ENCODE measurements around the gene FRMD4A.

Gene FRMD4A

GRCh38 chr10:13628661-13629060, 702.1 kb downstream of the FRMD4A start:
- DNase-seq: no peak

DNA sequence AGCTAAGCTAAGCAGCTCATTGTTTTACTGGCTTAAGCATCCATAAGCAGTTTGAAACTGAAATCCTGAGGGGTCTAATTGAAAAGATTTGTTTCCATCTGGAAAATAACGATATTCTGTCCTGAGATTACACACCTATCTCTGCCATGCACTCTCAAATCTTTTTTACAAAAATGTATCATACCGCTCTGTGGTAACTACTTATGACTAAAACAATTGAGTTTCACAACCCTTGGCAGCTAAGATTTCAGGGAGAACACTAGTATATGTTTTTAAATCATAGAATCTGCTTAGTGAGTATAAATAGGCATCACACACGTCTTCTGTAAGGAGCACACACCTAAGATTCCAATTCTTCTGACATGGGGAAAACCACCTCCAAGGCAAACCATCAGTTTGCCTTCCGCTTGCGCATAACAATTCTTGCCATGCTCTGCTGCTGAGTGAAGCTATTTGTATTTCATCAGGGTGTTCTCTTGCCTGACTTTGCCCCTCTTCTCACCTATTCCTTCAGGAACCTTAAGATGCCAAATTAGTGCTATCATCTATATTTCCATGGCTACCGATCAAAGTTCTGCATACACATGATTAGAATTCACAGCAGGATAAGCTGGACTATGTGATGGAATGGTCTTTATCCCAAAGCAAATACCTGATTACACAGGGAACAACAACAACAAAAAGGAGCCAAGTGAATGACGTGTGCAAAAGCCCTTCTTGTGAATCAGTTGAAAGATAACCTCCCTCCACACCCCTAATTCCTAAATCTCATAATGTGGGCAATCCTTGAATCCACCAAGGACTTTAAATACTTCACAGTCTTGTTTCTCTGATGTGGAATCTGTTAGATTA, 703.0 kb downstream of the FRMD4A start:
- DNase-seq: no peak

- no peak for DNase-seq
Observed at GRCh38 chr10:13624630-13625029, 706.1 kb downstream of the FRMD4A start.

DNA sequence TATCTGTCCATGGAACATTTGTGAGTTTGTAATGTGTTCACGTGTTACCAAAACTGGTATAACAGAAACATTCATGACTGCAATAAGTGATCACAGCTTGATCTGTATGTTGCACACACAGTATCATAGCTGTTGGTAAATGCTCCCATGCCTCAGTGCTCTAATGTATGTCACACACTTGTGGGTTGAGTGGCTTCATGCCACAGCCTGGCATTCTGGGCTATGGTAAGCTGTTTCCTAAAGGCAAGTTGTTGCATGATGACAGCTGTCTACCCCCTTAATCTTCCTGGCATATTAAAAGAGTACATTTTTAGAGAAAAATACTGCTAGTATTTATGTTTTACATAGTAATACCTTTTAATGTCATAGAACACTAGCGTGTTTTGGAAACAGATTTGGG, 708.8 kb downstream of the FRMD4A start:
- no peak for DNase-seq

DNA sequence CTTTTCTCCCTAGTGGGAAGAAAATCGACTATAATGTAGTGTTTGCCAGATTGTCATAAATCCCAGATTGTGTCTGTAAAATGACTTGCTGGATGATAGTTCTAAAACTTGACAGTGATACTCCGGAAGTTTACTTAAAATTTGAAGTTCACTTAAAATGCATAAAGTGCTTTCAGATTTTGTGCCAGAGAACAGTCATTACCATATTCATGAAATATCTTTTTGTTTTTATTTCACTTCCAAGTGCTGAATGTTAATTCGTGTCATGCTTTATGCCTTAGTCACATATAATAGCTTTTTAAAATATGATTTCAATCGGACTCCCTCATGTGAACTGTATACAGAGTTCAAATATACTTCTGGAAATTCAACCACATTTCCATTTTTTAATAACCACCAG, 713.6 kb downstream of the FRMD4A start:
- DNase-seq: no peak

- no peak for DNase-seq
Observed at GRCh38 chr10:13615650-13616300, 714.9 kb downstream of the FRMD4A start.

DNA sequence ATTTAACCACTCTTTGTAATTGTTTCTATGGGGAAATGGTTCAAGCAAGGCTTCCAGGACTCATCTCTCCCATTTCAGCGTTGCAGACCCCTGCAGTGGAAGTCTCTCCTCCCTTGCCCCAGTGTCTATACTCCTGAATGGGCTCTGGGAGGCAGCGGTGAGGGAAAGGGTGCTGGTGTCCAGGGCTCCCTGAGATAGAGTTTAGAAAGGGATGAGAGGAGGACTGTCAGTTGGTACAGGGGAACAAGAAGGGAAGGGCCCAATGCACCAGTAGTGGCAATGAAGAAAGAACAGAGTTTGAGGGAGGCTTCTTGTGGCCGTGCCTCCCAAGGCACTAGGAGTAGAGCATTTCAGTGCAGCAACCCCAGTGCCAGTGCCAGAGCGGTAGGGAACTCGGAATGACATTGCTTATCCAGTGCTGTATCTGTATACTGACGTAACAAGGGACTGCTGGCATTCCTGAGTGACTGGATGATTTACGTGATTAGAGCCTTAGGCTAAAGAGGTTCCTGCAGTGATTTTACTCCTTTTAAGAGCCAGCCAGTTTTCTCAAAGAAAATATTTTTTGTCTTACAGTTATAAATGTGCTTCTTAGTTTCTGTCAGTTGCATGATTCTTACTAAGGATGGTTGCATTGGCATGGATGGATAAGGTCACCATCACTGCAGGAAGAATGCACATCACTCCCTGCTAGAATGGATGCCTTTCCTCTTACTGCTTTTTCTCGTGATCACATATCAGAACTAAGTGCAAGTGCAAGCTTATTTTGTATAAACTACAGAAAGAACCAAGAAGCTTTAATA, 716.0 kb downstream of the FRMD4A start:
- peak; percentile 54 for DNase-seq

GRCh38 chr10:13613519-13613918, 717.2 kb downstream of the FRMD4A start:
- peak; percentile 75 for DNase-seq

- no peak for DNase-seq
Observed at GRCh38 chr10:13612654-13613373, 717.9 kb downstream of the FRMD4A start.

DNA sequence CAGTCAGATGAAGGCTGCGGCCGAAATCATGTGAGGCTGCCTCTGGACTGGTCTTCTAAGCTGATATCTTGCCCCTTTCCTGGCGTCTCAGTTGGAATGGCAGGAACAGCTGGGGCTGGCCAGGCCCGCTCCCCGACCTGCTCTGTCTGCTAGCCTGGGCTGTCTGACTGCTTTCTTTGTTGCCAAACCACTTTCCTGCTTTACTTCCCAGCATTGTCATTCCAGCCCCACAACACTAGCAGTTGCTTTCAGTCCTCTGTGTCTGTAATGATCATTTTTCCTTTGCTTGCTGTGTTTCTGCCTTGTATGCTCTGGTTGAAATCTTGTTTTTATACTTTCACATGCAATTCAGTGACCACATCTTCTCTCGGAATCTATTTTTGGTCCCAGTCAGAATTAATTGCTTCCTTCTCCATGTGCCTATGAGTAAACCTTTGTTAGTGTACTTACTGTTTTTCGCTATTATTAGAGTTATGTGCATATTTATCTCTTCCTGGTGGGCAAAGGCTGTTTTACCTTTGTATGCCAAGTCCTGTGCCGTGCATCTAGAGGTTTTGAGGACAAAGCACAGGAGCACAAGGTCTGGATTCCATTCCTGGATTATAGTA, 722.4 kb downstream of the FRMD4A start:
- peak; percentile 19 for DNase-seq

DNA sequence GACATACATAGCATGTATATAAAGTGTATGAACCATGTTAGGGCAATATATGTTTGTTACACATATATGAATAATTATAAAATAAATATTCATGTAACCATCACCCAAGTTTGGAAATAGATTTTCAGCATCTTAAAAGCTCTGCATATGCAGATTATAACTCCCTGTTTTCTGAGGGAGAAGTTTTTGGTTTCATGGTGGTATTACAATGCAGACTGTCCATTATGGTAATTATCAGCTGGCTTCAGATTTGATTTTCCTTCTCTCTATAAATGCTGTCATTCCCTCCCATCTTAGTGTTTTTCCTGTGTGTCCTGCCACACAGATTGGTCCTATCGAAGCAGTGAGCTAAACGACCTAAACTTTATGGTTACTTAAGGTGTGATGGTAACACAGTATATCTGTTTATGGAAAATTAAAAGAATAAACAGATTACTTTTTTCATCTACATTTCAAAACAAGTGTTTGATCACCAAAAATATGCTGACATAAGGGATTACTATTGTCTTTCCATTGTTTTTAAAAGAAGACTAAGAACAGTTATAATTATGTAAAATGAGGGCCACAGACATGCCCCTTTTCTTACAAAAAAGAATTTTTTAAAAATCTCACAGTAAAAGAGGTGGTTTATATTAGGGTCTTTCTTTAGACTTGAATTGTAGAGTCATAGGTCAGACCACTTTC, 726.2 kb downstream of the FRMD4A start:
- no peak for DNase-seq

GRCh38 chr10:13597909-13598308, 732.8 kb downstream of the FRMD4A start:
- DNase-seq: no peak

- DNase-seq: no peak
Observed at GRCh38 chr10:13594641-13595040, 736.1 kb downstream of the FRMD4A start.
